CD14-positive monocyte (primary cell): ENCODE data around the gene LPCAT3. TPM values are rescaled to one million over a fixed set of nuclear protein-coding genes. Genes with fewer than 3 reads are reported as not detected.
A peak's percentile ranks its signal among the peaks of the same experiment; 100 is the strongest.

Source experiments
- DNase-seq, 3 donors: peaks; one replicate each; pipeline ENCODE4 v3.0.0-alpha.2; 2011 to 2022
- H2AFZ ChIP-seq: 2 replicates; pipeline ENCODE4 v1.6.0; 2012; ENCODE audit warnings: mild to moderate bottlenecking, low read depth, low read length, inconsistent platforms; ENCODE audit not compliant: insufficient read depth, poor library complexity, severe bottlenecking
- H3K27ac ChIP-seq, 2 donors: 1 replicate in 1 of 2; 2 replicates in 1 of 2; pipeline ENCODE4 v1.5.1; 2012 to 2013; ENCODE audit warnings: low read length in 2 of 2, control low read depth in 1 of 2, inconsistent platforms in 1 of 2, low read depth in 1 of 2, mild to moderate bottlenecking in 1 of 2
- H3K27me3 ChIP-seq, 2 donors: one replicate each; pipeline versions ENCODE4 v1.6.0 to v1.6.1; 2011 to 2013; ENCODE audit warnings: low read length in 2 of 2; ENCODE audit not compliant: control insufficient read depth in 2 of 2, insufficient read depth in 2 of 2
- H3K36me3 ChIP-seq, 2 donors: replicated peaks in 1 of 2; 1 replicate in 1 of 2; 2 replicates in 1 of 2; pipeline versions ENCODE4 v1.5.1 to v1.6.1; 2012 to 2013; ENCODE audit warnings: low read length in 2 of 2, control low read depth in 1 of 2, inconsistent platforms in 1 of 2, mild to moderate bottlenecking in 1 of 2; ENCODE audit not compliant: insufficient read depth in 2 of 2, control insufficient read depth in 1 of 2
- H3K4me1 ChIP-seq, 2 donors: 1 replicate in 1 of 2; 2 replicates in 1 of 2; pipeline versions ENCODE4 v1.5.1 to v1.6.1; 2012 to 2013; ENCODE audit warnings: low read length in 2 of 2, control low read depth in 1 of 2, inconsistent platforms in 1 of 2, mild to moderate bottlenecking in 1 of 2, moderate library complexity in 1 of 2; ENCODE audit not compliant: insufficient read depth in 2 of 2, control insufficient read depth in 1 of 2
- H3K4me2 ChIP-seq: replicated peaks from 2 replicates; pipeline ENCODE3; 2012; ENCODE audit warnings: low read length, moderate library complexity, mild to moderate bottlenecking; ENCODE audit not compliant: poor library complexity, severe bottlenecking; ENCODE audit errors: extremely low read depth
- H3K4me3 ChIP-seq, 3 experiments: fragments of 200-600 bp in 1 of 3; sonication (generic) in 1 of 3; replicated peaks in 1 of 3; 1 replicate in 2 of 3; 2 replicates in 1 of 3; pipeline ENCODE4 v1.5.1; 2011 to 2013; ENCODE audit warnings: low read length in 3 of 3, mild to moderate bottlenecking in 3 of 3, control low read depth in 2 of 3, low read depth in 2 of 3, inconsistent platforms in 1 of 3, moderate library complexity in 1 of 3
- H3K79me2 ChIP-seq: 2 replicates; pipeline ENCODE4 v1.6.0; 2012; ENCODE audit warnings: mild to moderate bottlenecking, control low read depth, inconsistent platforms, low read length, moderate library complexity; ENCODE audit not compliant: insufficient read depth
- H3K9ac ChIP-seq: 2 replicates; pipeline ENCODE4 v1.6.0; 2017; ENCODE audit warnings: low read length, mild to moderate bottlenecking; ENCODE audit not compliant: insufficient read depth, poor library complexity, severe bottlenecking
- H3K9me3 ChIP-seq, 2 donors: replicated peaks in 1 of 2; 1 replicate in 1 of 2; 2 replicates in 1 of 2; pipeline versions ENCODE4 v1.5.1 to v1.6.1; 2012 to 2013; ENCODE audit warnings: low read length in 2 of 2, control low read depth in 1 of 2; ENCODE audit not compliant: control insufficient read depth in 1 of 2, insufficient read depth in 1 of 2
- H4K20me1 ChIP-seq: 2 replicates; pipeline ENCODE4 v1.6.0; 2012; ENCODE audit warnings: mild to moderate bottlenecking, low read length, control low read depth, moderate library complexity; ENCODE audit not compliant: insufficient read depth
- H3K27ac Mint-ChIP-seq, 7 donors: one replicate each; pipeline ENCODE4 v1.8.0; 2020; ENCODE audit warnings: mild to moderate bottlenecking in 7 of 7, mixed read lengths in 7 of 7, moderate library complexity in 6 of 7, inconsistent platforms in 2 of 7
- H3K27me3 Mint-ChIP-seq, 3 donors: one replicate each; pipeline ENCODE4 v1.8.0; 2021 to 2022; ENCODE audit warnings: low read depth in 3 of 3, mild to moderate bottlenecking in 3 of 3, mixed read lengths in 3 of 3, moderate library complexity in 3 of 3, inconsistent platforms in 1 of 3
- H3K36me3 Mint-ChIP-seq, 2 donors: one replicate each; pipeline ENCODE4 v1.8.0; 2020; ENCODE audit warnings: mixed read lengths in 2 of 2, inconsistent platforms in 1 of 2, mild to moderate bottlenecking in 1 of 2
- H3K4me1 Mint-ChIP-seq: one replicate; pipeline ENCODE4 v1.8.0; 2020; ENCODE audit warnings: mild to moderate bottlenecking, mixed read lengths
- H3K4me3 Mint-ChIP-seq, 2 donors: one replicate each; pipeline ENCODE4 v1.8.0; 2020; ENCODE audit warnings: mild to moderate bottlenecking in 2 of 2, mixed read lengths in 2 of 2, moderate library complexity in 1 of 2
- H3K9me3 Mint-ChIP-seq, 7 donors: one replicate each; pipeline ENCODE4 v1.8.0; 2020 to 2022; ENCODE audit warnings: mixed read lengths in 7 of 7, mild to moderate bottlenecking in 6 of 7, moderate library complexity in 6 of 7, inconsistent platforms in 2 of 7
- WGBS: methylation state at CpG from one replicate; pipeline ENCODE4 v1.1.5; 2013; ENCODE audit warnings: missing lambda C conversion rate; ENCODE audit not compliant: insufficient coverage; 5-methylcytosine and 5-hydroxymethylcytosine counted together
- intact Hi-C, 2 donors: fragments of 100-400 bp; cut with micrococcal nuclease; formaldehyde crosslinking; loops; one replicate each; pipeline versions ENCODE4 v1.15.0 to v1.15.1; 2023
- polyA plus RNA-seq, 3 donors: library from polyadenylated mRNA; depleted of rRNA in 1 of 3; unstranded in 2 of 3; stranded (reverse) in 1 of 3; fragments of 300-500 nt in 2 of 3; fragments of >200 nt in 1 of 3; fragmentation: Illumina TruSeq in 2 of 3; gene quantifications; 1 replicate in 2 of 3; 2 replicates in 1 of 3; pipeline ENCODE4 v1.2.3, GENCODE V29; 2012 to 2021
- TF ChIP-seq, protein P1 (sequence below): fragments of 200-600 bp; IDR thresholded peaks from one replicate; pipeline ENCODE4 v1.8.0; 2022; ENCODE audit warnings: antibody characterized with exemption, mild to moderate bottlenecking

Gene LPCAT3
- polyA plus RNA-seq, 3 donors: 50.9 to 62.7 (median 54.1) TPM

DNA sequence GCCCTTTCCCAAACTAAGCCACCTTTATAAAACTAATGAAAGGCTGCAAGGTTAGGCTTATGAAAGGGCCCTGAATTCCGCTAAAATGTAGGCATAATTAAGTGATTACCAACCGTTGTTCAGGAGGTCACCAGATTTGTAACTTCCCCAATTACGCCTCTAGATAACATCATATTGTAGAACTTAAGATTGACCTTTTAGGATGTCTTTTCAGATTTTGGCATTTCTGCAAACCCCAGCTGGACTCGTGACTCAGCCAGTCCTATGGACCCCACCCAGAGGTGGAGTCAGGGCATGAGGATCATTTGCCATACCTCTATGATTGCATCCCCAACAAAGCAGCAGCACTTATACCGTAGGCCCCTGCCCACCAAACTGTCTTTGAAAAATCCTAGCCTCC lies 3.7 kb upstream of the LPCAT3 start:
- peaks cover 17% of the 10 kb centered on the region for H3K79me2 ChIP-seq
- H3K27ac Mint-ChIP-seq: peak overlapping the region in 2 of 7 donors; percentile 37 to 54
- H4K20me1 ChIP-seq: no peaks in the 10 kb centered on the region
- no peaks in the 10 kb centered on the region for H3K36me3 ChIP-seq
- no peaks in the 10 kb centered on the region for H3K36me3 Mint-ChIP-seq
- H2AFZ ChIP-seq: no peak overlapping the region
- no peak overlapping the region for H3K4me3 Mint-ChIP-seq
- H3K9me3 Mint-ChIP-seq: peaks cover 0 to 2% (median 0%) of the 10 kb centered on the region in 7 donors
- H3K27me3 ChIP-seq: no peaks in the 10 kb centered on the region
- no peak overlapping the region for H3K4me2 ChIP-seq
- peak; percentile 23 to 40 (median 39) for DNase-seq
- H3K27ac ChIP-seq: no peak overlapping the region
- H3K27me3 Mint-ChIP-seq: peaks cover 0 to 4% (median under 1%) of the 10 kb centered on the region in 3 donors
- intact Hi-C loops: loop anchor here (10.0 kb wide), 2 partner anchors 73 to 93 kb away; partner anchors contain the start of gene C1R (in 1 of the 2)
- WGBS: 17% methylated on average over 1 of the region's 5 CpGs
- no peak overlapping the region for H3K9ac ChIP-seq
- H3K4me1 Mint-ChIP-seq: peaks cover 24% of the 10 kb centered on the region
- TF ChIP-seq, protein P1, sequence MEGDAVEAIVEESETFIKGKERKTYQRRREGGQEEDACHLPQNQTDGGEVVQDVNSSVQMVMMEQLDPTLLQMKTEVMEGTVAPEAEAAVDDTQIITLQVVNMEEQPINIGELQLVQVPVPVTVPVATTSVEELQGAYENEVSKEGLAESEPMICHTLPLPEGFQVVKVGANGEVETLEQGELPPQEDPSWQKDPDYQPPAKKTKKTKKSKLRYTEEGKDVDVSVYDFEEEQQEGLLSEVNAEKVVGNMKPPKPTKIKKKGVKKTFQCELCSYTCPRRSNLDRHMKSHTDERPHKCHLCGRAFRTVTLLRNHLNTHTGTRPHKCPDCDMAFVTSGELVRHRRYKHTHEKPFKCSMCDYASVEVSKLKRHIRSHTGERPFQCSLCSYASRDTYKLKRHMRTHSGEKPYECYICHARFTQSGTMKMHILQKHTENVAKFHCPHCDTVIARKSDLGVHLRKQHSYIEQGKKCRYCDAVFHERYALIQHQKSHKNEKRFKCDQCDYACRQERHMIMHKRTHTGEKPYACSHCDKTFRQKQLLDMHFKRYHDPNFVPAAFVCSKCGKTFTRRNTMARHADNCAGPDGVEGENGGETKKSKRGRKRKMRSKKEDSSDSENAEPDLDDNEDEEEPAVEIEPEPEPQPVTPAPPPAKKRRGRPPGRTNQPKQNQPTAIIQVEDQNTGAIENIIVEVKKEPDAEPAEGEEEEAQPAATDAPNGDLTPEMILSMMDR: no peak
- no peaks in the 10 kb centered on the region for H3K9me3 ChIP-seq
- no peak overlapping the region for H3K4me3 ChIP-seq
- peaks cover 12 to 26% of the 10 kb centered on the region in 2 donors for H3K4me1 ChIP-seq

DNA sequence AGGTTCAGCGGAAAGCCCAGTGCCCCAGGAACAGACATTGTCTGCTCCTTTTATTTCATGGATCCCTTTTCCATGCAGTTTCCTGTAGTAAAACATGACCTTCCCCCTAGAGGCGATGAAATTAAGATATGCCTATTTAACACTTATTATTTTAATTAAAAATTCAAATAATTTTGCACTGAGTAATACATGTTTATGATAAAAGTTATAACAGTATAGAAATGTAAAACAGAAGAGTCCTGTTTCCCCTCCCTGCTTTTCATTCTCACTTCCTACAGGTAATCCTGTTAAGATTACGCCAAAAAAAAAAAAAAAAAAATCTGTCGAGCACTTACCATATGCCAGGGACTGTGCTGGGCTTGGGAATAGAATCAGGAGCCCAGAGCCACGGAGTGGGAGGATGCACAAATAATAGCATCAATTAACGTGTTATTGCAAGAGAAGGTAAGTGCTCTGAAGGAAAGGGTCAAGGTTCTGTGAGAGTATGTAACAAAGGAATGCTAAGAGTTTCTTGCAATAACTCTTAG lies 830 bp upstream of the LPCAT3 start:
- Mint-ChIP-seq H3K9me3 (no peaks in the 10 kb centered on the region), H3K4me3 (peak overlapping the region; percentile 96 to 97), H3K4me1 (peaks cover 40% of the 10 kb centered on the region), H3K27ac (peak overlapping the region in 2 of 7 donors; percentile 65 to 91), H3K27me3 (peaks cover 0 to 2% (median 0%) of the 10 kb centered on the region in 3 donors), H3K36me3 (peaks cover 12 to 13% of the 10 kb centered on the region in 2 donors)
- peak overlapping the region in 1 of 3 experiments; percentile 99 for H3K4me3 ChIP-seq
- TF ChIP-seq, protein P1: peak; percentile 29
- peak overlapping the region; percentile 94 for H3K4me2 ChIP-seq
- H4K20me1 ChIP-seq: peaks cover 5% of the 10 kb centered on the region
- H2AFZ ChIP-seq: peak overlapping the region; percentile 99
- H3K9ac ChIP-seq: peak overlapping the region; percentile 69
- no CpG with 5 or more reads among the region's 6 CpGs for WGBS
- H3K36me3 ChIP-seq: peaks cover 2 to 12% of the 10 kb centered on the region in 2 donors
- DNase-seq: no peak
- no peaks in the 10 kb centered on the region for H3K9me3 ChIP-seq
- no peaks in the 10 kb centered on the region for H3K27me3 ChIP-seq
- intact Hi-C loops: loop anchor here (5.0 kb wide), 2 partner anchors 47 to 67 kb away; partner anchors contain the start of genes EMG1 (in 2 of the 2), PHB2 (in 2 of the 2) and PTPN6 (in 1 of the 2)
- H3K79me2 ChIP-seq: peaks cover 46% of the 10 kb centered on the region
- H3K4me1 ChIP-seq: peaks cover 24 to 40% of the 10 kb centered on the region in 2 donors
- H3K27ac ChIP-seq: peak overlapping the region in 1 of 2 donors; percentile 86
